Glomerular endothelial cell (primary cell): ENCODE measurements around the gene BARHL2. TPM values are rescaled to one million over a fixed set of nuclear protein-coding genes. Genes with fewer than 3 reads are reported as not detected.

Source experiments
- DNase-seq: peaks from one replicate; pipeline ENCODE4 v3.0.0-alpha.2; 2011; ENCODE audit warnings: low read depth, low spot score; ENCODE audit errors: extremely low read depth
- total RNA-seq: library from RNA; depleted of rRNA; stranded (reverse); fragments of >200 nt; gene quantifications from 2 replicates; pipeline ENCODE4 v1.2.3, GENCODE V29; 2015

The BARHL2 gene
- total RNA-seq, 1 donor from 2014 or later = not detected

GRCh38 chr1:90724926-90725656, 8.0 kb upstream of the BARHL2 start:
- DNase-seq = no peak

- no peak for DNase-seq
Observed at GRCh38 chr1:90724361-90724760, 7.3 kb upstream of the BARHL2 start.

DNA sequence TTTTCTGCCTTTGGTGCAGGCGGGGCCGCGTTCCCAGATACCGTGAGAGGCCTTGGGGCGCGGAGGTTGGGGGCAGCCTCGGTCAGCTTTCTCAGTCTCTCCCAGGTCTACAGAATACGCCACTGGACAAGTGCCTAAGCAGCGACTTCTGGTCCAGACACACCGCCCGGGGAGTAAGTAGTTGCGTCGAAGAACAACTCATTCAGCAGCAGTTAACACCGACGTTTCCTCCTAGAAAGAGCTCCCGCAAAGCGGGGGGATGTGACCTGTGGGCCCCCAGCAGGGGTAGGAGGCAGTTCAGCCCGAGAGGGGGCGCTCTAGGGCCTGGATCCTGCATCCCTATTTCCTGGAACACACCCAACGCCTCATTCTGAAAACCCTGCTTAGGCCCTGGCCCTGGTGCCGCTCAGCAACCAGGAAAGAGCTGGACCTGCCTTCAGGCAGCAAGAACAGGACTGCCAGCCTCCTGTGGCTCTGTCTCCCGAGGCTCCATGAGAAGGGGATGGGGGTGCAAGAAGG, 6.5 kb upstream of the BARHL2 start:
- no peak for DNase-seq

DNA sequence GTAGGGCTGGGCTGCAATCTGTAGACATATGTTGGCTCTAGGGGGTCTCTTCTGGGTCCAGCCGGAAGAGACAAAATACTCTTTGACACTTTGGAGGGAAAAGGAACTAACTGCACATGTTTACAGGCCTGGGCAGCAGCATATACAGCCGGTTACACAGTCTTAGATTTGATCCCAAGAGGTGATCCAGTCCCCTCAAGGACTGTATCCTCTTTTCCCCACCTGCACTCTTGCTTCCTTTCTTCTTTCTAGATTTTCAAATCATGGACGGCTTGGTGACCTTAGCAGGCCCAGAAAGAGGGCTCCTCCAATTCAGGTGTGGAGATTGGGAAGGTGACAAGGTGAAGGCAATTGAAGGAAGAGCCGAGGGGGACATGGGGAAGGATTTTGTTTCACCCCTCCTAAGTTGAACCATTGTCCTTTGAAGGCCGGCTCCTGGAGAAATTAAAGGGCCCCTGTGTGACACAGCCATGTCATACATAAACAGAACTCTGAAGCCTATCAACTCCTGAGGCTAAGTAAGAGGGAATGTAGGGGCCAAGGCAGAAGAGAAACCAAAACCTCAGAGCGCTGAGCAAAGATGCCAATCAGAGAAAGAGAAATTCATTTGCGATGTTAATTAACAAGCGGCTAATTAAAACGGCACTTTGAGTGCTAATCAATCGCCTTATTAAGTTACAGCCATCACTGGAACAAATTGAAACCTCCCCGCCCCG, 5.9 kb upstream of the BARHL2 start:
- DNase-seq = no peak

DNA sequence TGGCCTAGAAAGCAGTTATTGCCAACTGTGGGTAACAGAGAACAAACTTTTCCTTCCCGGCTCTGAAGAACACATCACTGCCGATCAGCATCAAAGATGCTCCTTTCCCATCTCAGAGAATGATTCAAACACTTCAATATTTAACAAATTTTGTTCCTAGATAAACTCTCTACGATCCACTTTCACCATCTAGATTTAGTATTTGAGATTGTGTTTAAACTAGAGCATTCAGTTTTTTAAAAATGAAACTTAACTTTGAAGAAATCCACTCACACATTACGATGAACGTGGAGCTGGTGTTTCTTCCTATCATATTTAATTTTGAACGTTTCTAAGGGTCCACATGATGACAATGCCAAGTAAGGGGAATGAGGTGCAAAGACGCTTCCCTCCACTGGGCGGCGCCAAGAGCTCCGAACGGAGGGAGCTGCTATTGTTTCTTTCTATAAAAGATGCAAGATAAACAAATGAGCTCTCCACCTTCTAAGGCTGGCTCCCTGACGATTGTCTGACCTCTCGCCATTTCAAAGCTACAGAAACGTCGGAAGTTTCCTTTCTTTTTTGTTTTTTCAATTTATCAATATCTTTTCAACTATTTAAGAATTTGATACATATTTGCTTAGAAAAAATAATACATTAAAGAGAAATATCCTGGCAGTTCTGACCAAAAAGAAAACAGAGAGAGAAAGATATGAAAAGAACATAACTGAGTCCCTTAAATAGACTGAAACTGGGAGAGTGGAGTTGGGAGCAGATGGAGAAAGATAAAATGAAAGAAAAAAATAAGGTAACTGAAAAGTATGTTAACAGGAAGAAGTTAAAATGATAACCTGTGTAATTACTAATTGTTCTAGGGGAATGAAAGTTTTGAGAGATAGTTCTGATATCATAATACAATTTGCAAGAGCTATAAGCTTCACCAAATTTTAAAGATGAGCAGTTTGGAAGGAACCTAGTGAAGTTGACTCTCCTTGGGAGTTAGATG, 4.4 kb upstream of the BARHL2 start:
- DNase-seq = peak; percentile 25

- DNase-seq = no peak
Observed at GRCh38 chr1:90720145-90720636, 3.1 kb upstream of the BARHL2 start.

- no peak for DNase-seq
Observed at GRCh38 chr1:90719330-90720144, 2.4 kb upstream of the BARHL2 start.

DNA sequence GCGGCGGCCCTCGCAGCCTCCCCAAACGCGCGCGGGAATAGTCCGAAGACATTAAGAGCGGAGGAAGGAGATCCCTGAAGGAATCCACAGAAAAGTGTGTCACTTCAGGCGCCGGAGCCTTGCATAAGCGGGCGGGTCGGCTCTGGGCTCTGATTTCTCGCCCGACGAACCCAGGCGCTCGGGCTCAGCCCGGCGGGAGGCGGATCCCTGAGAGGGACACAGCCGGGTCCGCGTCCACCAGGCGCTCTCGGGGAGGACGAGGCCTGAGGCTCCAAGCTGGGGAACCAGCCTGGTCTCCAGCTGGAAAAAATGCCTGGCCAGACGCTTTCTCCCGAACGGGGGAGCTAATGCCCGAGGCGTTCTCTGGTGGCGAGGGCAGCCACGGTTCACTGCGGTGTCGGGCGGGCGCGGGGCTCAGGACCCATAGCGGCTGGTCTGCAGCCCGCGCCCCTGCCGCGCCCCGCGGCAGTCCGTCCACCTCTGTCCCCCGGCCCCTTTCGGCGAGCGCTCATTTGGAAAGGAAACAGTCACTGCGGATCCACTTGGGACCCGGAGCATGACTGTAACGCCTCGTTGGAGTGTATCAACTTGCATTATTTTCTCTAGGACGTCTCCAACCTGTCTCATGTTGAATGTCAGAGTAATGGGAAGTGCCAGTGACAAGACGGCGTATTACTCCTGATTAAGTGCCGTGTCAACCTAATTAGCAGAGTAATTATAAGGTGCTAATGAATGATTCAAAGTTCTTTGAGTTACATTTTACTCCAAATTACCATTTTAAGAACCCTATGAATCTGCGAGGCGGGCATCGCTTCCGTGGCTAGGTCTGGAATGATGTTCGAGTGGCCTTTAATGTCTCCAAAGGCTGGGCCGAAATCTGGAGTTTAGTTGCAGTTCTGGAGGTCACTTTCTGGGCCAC, 1.6 kb upstream of the BARHL2 start:
- DNase-seq = no peak

DNA sequence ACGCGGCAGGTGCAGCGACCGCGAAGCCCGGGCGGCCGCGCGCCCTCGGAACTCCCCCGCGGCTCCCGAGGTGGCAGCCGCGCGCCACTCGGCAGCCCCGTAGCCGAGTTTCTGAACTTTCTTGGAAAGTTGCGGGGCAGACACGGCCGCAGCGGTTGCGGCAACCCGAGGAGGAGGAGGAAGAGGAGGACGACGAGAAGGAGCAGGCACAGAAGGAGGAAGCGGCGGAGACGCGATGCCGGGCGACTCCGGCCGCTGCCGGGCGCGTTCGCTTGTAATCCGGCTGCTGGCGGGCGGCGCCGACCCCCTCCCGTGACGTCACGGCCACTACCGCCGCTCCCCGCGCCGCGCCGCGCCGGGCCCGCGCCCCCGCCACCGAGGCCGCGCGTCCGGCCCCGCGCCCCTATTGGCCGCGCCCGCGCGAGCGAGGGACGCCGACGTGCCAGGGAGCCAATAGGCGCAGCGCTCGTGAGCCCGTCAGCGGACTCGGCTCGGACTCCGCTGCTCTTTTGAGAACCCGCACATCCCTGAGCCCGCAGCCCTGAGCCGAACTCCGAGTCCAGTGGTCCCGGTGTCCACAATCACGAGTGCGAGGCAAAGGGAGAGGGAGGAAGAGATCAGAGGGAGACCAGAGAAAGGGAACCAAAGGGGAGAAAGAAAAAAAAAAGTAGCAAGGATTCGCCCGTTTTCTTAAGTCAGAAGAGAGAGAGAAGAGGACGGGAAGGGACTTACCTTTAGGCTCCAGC, 736 bp upstream of the BARHL2 start:
- DNase-seq = no peak

GRCh38 chr1:90717356-90717664, 208 bp upstream of the BARHL2 start:
- DNase-seq = no peak

- DNase-seq = no peak
Observed at GRCh38 chr1:90716243-90716551, 905 bp downstream of the BARHL2 start.

DNA sequence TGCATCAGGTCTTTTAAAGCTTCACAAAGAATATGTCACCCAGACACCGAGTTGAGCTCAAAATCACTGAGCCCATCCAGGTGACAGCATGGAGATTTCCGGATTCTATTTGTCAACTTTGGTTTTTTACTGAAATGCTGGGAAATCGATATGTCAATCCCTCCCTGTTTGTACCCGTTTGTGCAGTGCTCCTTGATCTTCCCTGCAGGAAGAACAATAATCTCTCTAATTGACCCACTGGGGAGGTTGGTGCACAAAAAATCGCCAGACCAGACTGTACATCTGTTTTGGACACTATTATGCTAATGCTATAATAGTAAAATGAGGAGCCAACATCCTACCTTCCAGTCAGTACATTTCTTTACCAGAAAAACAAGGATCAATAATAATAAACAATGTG, 1.8 kb downstream of the BARHL2 start:
- no peak for DNase-seq

- no peak for DNase-seq
Observed at GRCh38 chr1:90714521-90714951, 2.6 kb downstream of the BARHL2 start.

- DNase-seq = no peak
Observed at GRCh38 chr1:90713741-90714509, 3.2 kb downstream of the BARHL2 start.

DNA sequence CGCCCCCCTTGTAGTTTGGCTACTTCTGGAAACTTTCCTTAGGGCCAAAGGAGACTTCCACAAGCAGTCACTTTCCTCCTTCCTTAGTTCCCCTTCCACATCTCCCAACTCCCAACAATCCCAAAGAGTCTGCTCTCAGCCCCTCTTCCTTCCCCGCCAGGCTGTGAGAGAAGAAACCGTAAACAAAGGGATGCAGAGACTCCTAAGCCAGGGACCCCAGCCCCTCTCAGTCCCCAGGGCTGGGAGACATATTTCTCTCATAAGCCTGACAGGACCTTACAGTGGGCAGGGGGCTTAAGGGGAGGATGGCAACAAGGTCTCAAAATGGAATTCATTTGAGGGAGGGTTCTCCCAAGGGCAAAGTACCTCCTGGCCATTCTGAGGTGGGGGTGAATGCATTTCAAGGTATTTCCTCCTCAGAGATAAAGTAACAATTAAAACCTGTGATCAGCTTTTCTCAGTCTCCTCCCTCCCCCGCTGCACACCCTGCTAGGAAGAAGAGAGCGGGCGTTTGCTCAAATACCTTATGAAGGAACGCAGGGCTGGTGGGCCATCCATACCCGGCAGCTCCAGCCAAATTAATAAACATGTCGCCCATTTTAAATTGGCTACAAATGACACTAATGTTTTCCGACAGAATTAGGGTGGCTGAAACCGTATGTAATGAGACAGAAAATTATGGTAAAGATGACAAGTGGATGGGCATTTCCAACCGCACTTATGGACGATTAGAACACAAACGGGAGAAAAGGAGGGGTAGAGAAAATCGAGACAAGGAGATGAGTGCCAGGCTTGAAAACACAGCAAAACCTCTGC, 4.0 kb downstream of the BARHL2 start:
- DNase-seq = no peak

GRCh38 chr1:90712153-90712856, 4.8 kb downstream of the BARHL2 start:
- no peak for DNase-seq
